DMS 273 (cell line): ENCODE results near the gene HDAC5.
"Not testable (repeated sequence)": the region's sequence is repeated elsewhere in the genome, so short reads cannot be mapped to it uniquely, and the experiment has no call there.

Experiments
- DNase-seq: peaks from one replicate; lab custom pipeline; 2025; ENCODE audit not compliant: unreplicated experiment; lab: John Stamatoyannopoulos, UW

HDAC5 gene

GRCh38 chr17:44112284-44113280 is 10.9 kb downstream of the HDAC5 start:
- peak; percentile 40 for DNase-seq

GRCh38 chr17:44111777-44112176 is 11.7 kb downstream of the HDAC5 start:
- DNase-seq: no peak

- DNase-seq: peak; percentile 97
These were observed 12.4 kb downstream of the HDAC5 start for GRCh38 chr17:44110823-44111633.

GRCh38 chr17:44110011-44110686 is 13.3 kb downstream of the HDAC5 start:
- DNase-seq: no peak

- DNase-seq: no peak
These were observed 14.2 kb downstream of the HDAC5 start for GRCh38 chr17:44109312-44109630.

GRCh38 chr17:44108440-44109311 is 14.8 kb downstream of the HDAC5 start:
- peak; percentile 60 for DNase-seq

- no peak for DNase-seq
These were observed 16.6 kb downstream of the HDAC5 start for GRCh38 chr17:44106801-44107200.

GRCh38 chr17:44105941-44106340 is 17.5 kb downstream of the HDAC5 start:
- DNase-seq: no peak

GRCh38 chr17:44105483-44105882 is 18.0 kb downstream of the HDAC5 start:
- peak; percentile 32 for DNase-seq

- no peak for DNase-seq
These were observed 20.4 kb downstream of the HDAC5 start for GRCh38 chr17:44102849-44103622.

GRCh38 chr17:44101858-44102257 is 21.6 kb downstream of the HDAC5 start:
- not testable (repeated sequence) for DNase-seq

- DNase-seq: no peak
These were observed 26.1 kb downstream of the HDAC5 start for GRCh38 chr17:44097110-44097958.

- peak; percentile 96 for DNase-seq
These were observed 27.6 kb downstream of the HDAC5 start for GRCh38 chr17:44095647-44096496.

GRCh38 chr17:44095388-44095646 is 28.1 kb downstream of the HDAC5 start:
- DNase-seq: no peak

- DNase-seq: no peak
These were observed 28.6 kb downstream of the HDAC5 start for GRCh38 chr17:44094701-44095387.

- DNase-seq: peak; percentile 77
These were observed 30.1 kb downstream of the HDAC5 start for GRCh38 chr17:44093231-44093900.

GRCh38 chr17:44092051-44092450 is 31.4 kb downstream of the HDAC5 start:
- no peak for DNase-seq
